ENCODE measurements around the gene LDB2.

GRCh38 chr4:16692961-16693506 lies 205.4 kb downstream of the LDB2 start:
- TF ChIP-seq CTCF (IDR thresholded peaks at IDR 0.05) (no peak), POLR2A (IDR thresholded peaks at IDR 0.05) (no peak), EP300 (IDR thresholded peaks at IDR 0.05) (peak in 1 of 2 donors; percentile 32)

All from tibial nerve (tissue), 4 donors.